ENCODE results near the gene SMARCA4. TPM values are rescaled to one million over a fixed set of nuclear protein-coding genes. Genes with fewer than 3 reads are reported as not detected.

The SMARCA4 gene
- total RNA-seq, 1 experiment from 2014 or later, result 261 TPM

DNA sequence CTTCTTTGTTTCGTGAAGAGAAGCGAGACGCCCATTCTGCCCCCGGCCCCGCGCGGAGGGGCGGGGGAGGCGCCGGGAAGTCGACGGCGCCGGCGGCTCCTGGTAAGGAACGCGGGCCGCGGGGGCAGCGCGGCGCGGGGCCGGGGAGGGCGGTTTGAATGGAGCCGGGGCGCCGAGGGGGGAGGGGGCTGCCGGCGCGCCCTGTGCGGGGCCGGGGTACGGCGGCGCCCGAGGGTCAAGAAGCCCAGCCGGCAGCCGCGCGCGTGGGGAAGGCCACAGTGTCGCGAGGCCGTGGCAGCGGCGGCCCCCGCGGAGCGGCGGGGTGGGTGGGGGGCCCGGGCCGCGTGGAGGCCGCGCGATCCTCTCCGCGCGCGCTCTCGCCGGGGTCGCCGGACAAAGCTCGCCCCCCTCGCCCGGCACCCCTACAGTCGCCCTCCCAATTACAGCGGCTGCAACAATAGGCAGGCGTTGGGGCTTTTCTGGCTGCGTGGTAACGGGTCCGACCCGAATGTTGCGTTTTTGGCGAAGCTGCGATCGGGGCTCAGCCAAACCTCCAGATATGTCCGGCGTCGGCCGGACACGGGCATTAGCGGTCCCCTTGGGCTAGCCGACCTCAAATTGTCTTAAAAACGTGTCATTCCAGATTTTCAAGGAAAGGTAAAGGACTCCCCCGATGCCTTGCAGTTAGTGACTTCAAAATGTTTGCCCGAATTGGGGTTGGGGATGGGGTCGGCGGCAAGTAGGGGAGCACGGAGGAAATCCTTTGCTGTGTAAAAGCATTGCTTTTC is 437 bp downstream of the SMARCA4 start:
- Histone ChIP-seq H3K9ac (ENCODE audit: extremely low read depth, insufficient read length, low read length) (peak overlapping the region; percentile 81), H2BK15ac (ENCODE audit: low read depth, low read length) (no peak overlapping the region; the same call in 1 of the 2 replicates), H3K56ac (ENCODE audit: insufficient read length, low read depth, low read length) (no peak overlapping the region), H3K4me1 (ENCODE audit: insufficient read depth, low read length) (no peaks in the 10 kb centered on the region; the same call in 1 of the 2 replicates), H2AK5ac (ENCODE audit: insufficient read length, low read length) (no peak overlapping the region), H4K5ac (ENCODE audit: insufficient read length, low read depth, low read length) (no peak overlapping the region), H3K9me3 (ENCODE audit: control insufficient read depth, low read depth, low read length) (no peaks in the 10 kb centered on the region), H4K20me1 (ENCODE audit: control insufficient read depth, insufficient read depth, insufficient read length) (peaks cover 6% of the 10 kb centered on the region), H3K18ac (ENCODE audit: insufficient read length, low read depth, low read length) (peak overlapping the region; percentile 45), H2BK20ac (ENCODE audit: low read depth, low read length, poor library complexity, severe bottlenecking) (no peak overlapping the region), H3K14ac (ENCODE audit: insufficient read depth, low read length) (peak overlapping the region; percentile 90; the same call in 1 of the 2 replicates), H2AFZ (ENCODE audit: low read length) (no peak overlapping the region), H3K27ac (ENCODE audit: insufficient read length, low read depth, low read length) (no peak overlapping the region), H3K4ac (ENCODE audit: low read depth, low read length) (no peak overlapping the region; the same call in 1 of the 2 replicates), H4K91ac (ENCODE audit: insufficient read length, low read depth, low read length) (no peak overlapping the region), H3K79me1 (ENCODE audit: insufficient read depth, low read depth, low read length, poor library complexity, severe bottlenecking) (no peaks in the 10 kb centered on the region), H4K8ac (replicated peaks; ENCODE audit: insufficient read length, low read depth, low read length) (no peak overlapping the region), H3K23me2 (ENCODE audit: insufficient read length, low read depth, low read length, poor library complexity, severe bottlenecking) (peaks cover 15% of the 10 kb centered on the region), H3T11ph (ENCODE audit: low read length) (no peak overlapping the region), H3K79me2 (ENCODE audit: insufficient read depth, low read length) (peaks cover 40% of the 10 kb centered on the region), H3K4me2 (ENCODE audit: insufficient read depth, insufficient read length, low read length) (peak overlapping the region; percentile 96), H3K27me3 (ENCODE audit: insufficient read depth, low read length) (no peaks in the 10 kb centered on the region), H2BK120ac (ENCODE audit: low read depth, low read length, poor library complexity, severe bottlenecking) (no peak overlapping the region), H2BK5ac (ENCODE audit: insufficient read length, low read length) (no peak overlapping the region), H3K23ac (ENCODE audit: insufficient read length, low read depth, low read length) (no peak overlapping the region), H2BK12ac (ENCODE audit: insufficient read length, low read depth, low read length) (no peak overlapping the region)
- Mint-ChIP-seq H3K9me3 (peaks cover 0 to 2% of the 10 kb centered on the region in 2 experiments; a peak in 1 of 5 replicates), H3K4me1 (peaks cover 27 to 31% of the 10 kb centered on the region in 2 experiments), H3K27me3 (ENCODE audit: low read depth) (no peaks in the 10 kb centered on the region), H3K4me3 (peak overlapping the region; percentile 91 to 98), H3K27ac (peak overlapping the region; percentile 95 to 99 (median 95)), H3K36me3 (ENCODE audit: insufficient read depth in 1 of 3, low read depth in 3 of 3) (peaks cover 8 to 17% (median 15%) of the 10 kb centered on the region in 3 experiments; a peak in 6 of 7 replicates)
- DNase-seq, result peak; percentile 57
- TF ChIP-seq, protein P1, sequence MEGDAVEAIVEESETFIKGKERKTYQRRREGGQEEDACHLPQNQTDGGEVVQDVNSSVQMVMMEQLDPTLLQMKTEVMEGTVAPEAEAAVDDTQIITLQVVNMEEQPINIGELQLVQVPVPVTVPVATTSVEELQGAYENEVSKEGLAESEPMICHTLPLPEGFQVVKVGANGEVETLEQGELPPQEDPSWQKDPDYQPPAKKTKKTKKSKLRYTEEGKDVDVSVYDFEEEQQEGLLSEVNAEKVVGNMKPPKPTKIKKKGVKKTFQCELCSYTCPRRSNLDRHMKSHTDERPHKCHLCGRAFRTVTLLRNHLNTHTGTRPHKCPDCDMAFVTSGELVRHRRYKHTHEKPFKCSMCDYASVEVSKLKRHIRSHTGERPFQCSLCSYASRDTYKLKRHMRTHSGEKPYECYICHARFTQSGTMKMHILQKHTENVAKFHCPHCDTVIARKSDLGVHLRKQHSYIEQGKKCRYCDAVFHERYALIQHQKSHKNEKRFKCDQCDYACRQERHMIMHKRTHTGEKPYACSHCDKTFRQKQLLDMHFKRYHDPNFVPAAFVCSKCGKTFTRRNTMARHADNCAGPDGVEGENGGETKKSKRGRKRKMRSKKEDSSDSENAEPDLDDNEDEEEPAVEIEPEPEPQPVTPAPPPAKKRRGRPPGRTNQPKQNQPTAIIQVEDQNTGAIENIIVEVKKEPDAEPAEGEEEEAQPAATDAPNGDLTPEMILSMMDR (conservative IDR thresholded peaks at IDR 0.05), result no peak
- no CpG with 5 or more reads among the region's 92 CpGs for WGBS (ENCODE audit: extremely low coverage, insufficient read length, low lambda C conversion rate)
